T-cell (primary cell): Measurements from ENCODE around the gene SLC22A17. TPM values are rescaled to one million over a fixed set of nuclear protein-coding genes. Genes with fewer than 3 reads are reported as not detected.
A peak's percentile ranks its signal among the peaks of the same experiment; 100 is the strongest.
"Not testable (repeated sequence)": the region's sequence is repeated elsewhere in the genome, so short reads cannot be mapped to it uniquely, and the experiment has no call there.

Source experiments
- ATAC-seq, 4 experiments: fragments of 200-7000 bp in 3 of 4; fragments of 150-1000 bp in 1 of 4; cut with Tn5 transposase; replicated peaks in 1 of 4; 1 replicate in 3 of 4; 2 replicates in 1 of 4; pipeline ENCODE4 v1.10.0; 2021; ENCODE audit warnings: moderate library complexity in 3 of 4, mild to moderate bottlenecking in 2 of 4, moderate number of reproducible peaks in 1 of 4
- CTCF ChIA-PET, 2 donors: fragments of 300-600 bp; sonication (Branson Sonifier 250); formaldehyde crosslinking; loops; one replicate each; lab custom pipeline; 2022; ENCODE audit warnings: antibody characterized with exemption in 2 of 2; lab: Charles Lee
- POLR2A ChIA-PET, 2 donors: fragments of 300-600 bp; sonication (Branson Sonifier 250); formaldehyde crosslinking; loops; one replicate each; lab custom pipeline; 2022; ENCODE audit warnings: antibody characterized with exemption in 2 of 2; lab: Charles Lee
- DNase-seq, 35 experiments: peaks; one replicate each; pipeline versions ENCODE4 v3.0.0 to v3.0.0-alpha.2; 2013 to 2023
- H3K27ac ChIP-seq: one replicate; pipeline ENCODE4 v1.5.1; 2013; ENCODE audit warnings: low read length
- H3K27me3 ChIP-seq, 2 experiments: replicated peaks in 1 of 2; 1 replicate in 1 of 2; 2 replicates in 1 of 2; pipeline versions ENCODE4 v1.6.1 to v1.7.0; 2013; ENCODE audit warnings: low read length in 1 of 2, mixed read lengths in 1 of 2; ENCODE audit not compliant: control insufficient read depth in 2 of 2, insufficient read depth in 2 of 2; ENCODE audit errors: extremely low read depth in 1 of 2
- H3K36me3 ChIP-seq, 2 donors: 1 replicate in 1 of 2; 2 replicates in 1 of 2; pipeline versions ENCODE4 v1.6.1 to v1.7.0; 2013; ENCODE audit warnings: low read length in 1 of 2; ENCODE audit not compliant: control insufficient read depth in 2 of 2, insufficient read depth in 1 of 2; ENCODE audit errors: extremely low read depth in 1 of 2
- H3K4me1 ChIP-seq, 2 experiments: 1 replicate in 1 of 2; 2 replicates in 1 of 2; pipeline versions ENCODE4 v1.6.1 to v1.7.0; 2013; ENCODE audit warnings: low read length in 2 of 2, mixed read lengths in 1 of 2; ENCODE audit not compliant: insufficient read depth in 2 of 2, control insufficient read depth in 1 of 2; ENCODE audit errors: extremely low read depth in 1 of 2
- H3K4me3 ChIP-seq, 2 donors: 1 replicate in 1 of 2; 2 replicates in 1 of 2; pipeline versions ENCODE4 v1.5.1 to v1.7.0; 2013; ENCODE audit warnings: mild to moderate bottlenecking in 2 of 2, low read length in 1 of 2, moderate library complexity in 1 of 2; ENCODE audit not compliant: control insufficient read depth in 1 of 2; ENCODE audit errors: extremely low read depth in 1 of 2
- H3K9me3 ChIP-seq: 2 replicates; pipeline ENCODE4 v1.7.0; 2013
- H3K27ac Mint-ChIP-seq, 2 donors: one replicate each; pipeline ENCODE4 v1.8.0; 2020 to 2021; ENCODE audit warnings: mild to moderate bottlenecking in 2 of 2, mixed read lengths in 2 of 2
- H3K27me3 Mint-ChIP-seq, 2 donors: one replicate each; pipeline ENCODE4 v1.8.0; 2021 to 2022; ENCODE audit warnings: mixed read lengths in 2 of 2
- H3K36me3 Mint-ChIP-seq: one replicate; pipeline ENCODE4 v1.8.0; 2021; ENCODE audit warnings: mixed read lengths
- H3K4me1 Mint-ChIP-seq, 3 donors: one replicate each; pipeline ENCODE4 v1.8.0; 2020 to 2022; ENCODE audit warnings: mixed read lengths in 3 of 3, mild to moderate bottlenecking in 1 of 3
- H3K4me3 Mint-ChIP-seq, 3 donors: one replicate each; pipeline ENCODE4 v1.8.0; 2020 to 2022; ENCODE audit warnings: mild to moderate bottlenecking in 3 of 3, mixed read lengths in 3 of 3, moderate library complexity in 3 of 3
- H3K9me3 Mint-ChIP-seq, 3 donors: one replicate each; pipeline ENCODE4 v1.8.0; 2020 to 2022; ENCODE audit warnings: mixed read lengths in 3 of 3
- WGBS: methylation state at CpG from one replicate; pipeline ENCODE4 v1.1.5; 2013; ENCODE audit warnings: missing lambda C conversion rate; ENCODE audit not compliant: insufficient coverage; 5-methylcytosine and 5-hydroxymethylcytosine counted together
- total RNA-seq, 35 experiments: library from RNA in 6 of 35; stranded (reverse) in 6 of 35; fragments of 120-200 nt in 1 of 35; gene quantifications; one replicate each; pipeline versions ENCODE4 v1.2.1 to v1.2.4 and lab custom pipeline; 2013 to 2026

Gene SLC22A17
- 10 to 100 TPM; 12.0 to 19.0 (median 17.3) TPM for total RNA-seq
- total RNA-seq (2013), result 4.5 TPM
- 2.8 to 31.5 (median 15.4) reads per million in 29 experiments for total RNA-seq (lab: John Stamatoyannopoulos, UW)

- Histone ChIP-seq H3K9me3 (no peaks in the 10 kb centered on the region), H3K27ac (no peak within 1 kb of the TSS), H3K27me3 (peaks cover 4 to 37% of the 10 kb centered on the region in 2 experiments), H3K4me1 (peaks cover 0 to 11% of the 10 kb centered on the region in 2 experiments), H3K36me3 (no peaks in the 10 kb centered on the region), H3K4me3 (peak within 1 kb of the TSS; percentile 55 to 81)
- peaks cover 17 to 46% of the 10 kb centered on the region in 2 donors for H3K27me3 Mint-ChIP-seq
- CTCF ChIA-PET, result interaction anchor here in 1 of 2 donors (0.6 kb wide), 1 partner anchor 231 kb away, joined by 3 read pairs; no protein-coding TSS in a partner anchor
- peak within 1 kb of the TSS in 1 of 2 donors; percentile 17 for H3K27ac Mint-ChIP-seq
- H3K4me3 Mint-ChIP-seq, result peak within 1 kb of the TSS; percentile 77 to 81 (median 79)
- 3% methylated on average over 30 of the region's 42 CpGs for WGBS
- H3K36me3 Mint-ChIP-seq, result no peaks in the 10 kb centered on the region
- peak; percentile 14 to 74 (median 47) for DNase-seq
- peak; percentile 92 to 96 (median 94) for ATAC-seq
- POLR2A ChIA-PET, result interaction anchor here (0.6 kb wide), 2 partner anchors 50 to 238 kb away, joined by 3 to 8 read pairs; no protein-coding TSS in a partner anchor
- H3K4me1 Mint-ChIP-seq, result peaks cover 9 to 22% (median 18%) of the 10 kb centered on the region in 3 donors
- H3K9me3 Mint-ChIP-seq, result no peaks in the 10 kb centered on the region
These were observed at the start of gene SLC22A17 for GRCh38 chr14:23352506-23353432. SLC22A17 (minus strand) TSS chr14:23352887.

GRCh38 chr14:23401291-23401690 lies 48.6 kb upstream of the SLC22A17 start:
- H3K27ac Mint-ChIP-seq, result no peak overlapping the region
- Histone ChIP-seq H3K9me3 (no peaks in the 10 kb centered on the region), H3K36me3 (no peaks in the 10 kb centered on the region), H3K27me3 (peaks cover 0 to 33% of the 10 kb centered on the region in 2 experiments), H3K4me1 (no peaks in the 10 kb centered on the region), H3K4me3 (no peak overlapping the region), H3K27ac (no peak overlapping the region)
- H3K4me1 Mint-ChIP-seq, result no peaks in the 10 kb centered on the region
- ChIA-PET POLR2A (no interaction called here), CTCF (no interaction called here)
- no peaks in the 10 kb centered on the region for H3K36me3 Mint-ChIP-seq
- no peak for DNase-seq
- no peak overlapping the region for H3K4me3 Mint-ChIP-seq
- no peak for ATAC-seq
- 90% methylated on average over 2 of the region's 4 CpGs for WGBS
- H3K27me3 Mint-ChIP-seq, result peaks cover 8 to 36% of the 10 kb centered on the region in 2 donors
- H3K9me3 Mint-ChIP-seq, result no peaks in the 10 kb centered on the region

GRCh38 chr14:23400496-23401149 lies 47.9 kb upstream of the SLC22A17 start:
- H3K4me1 Mint-ChIP-seq, H3K9me3 Mint-ChIP-seq, H3K4me1 ChIP-seq, H3K9me3 ChIP-seq, H3K27ac ChIP-seq, DNase-seq, H3K4me3 ChIP-seq, H3K36me3 Mint-ChIP-seq, POLR2A ChIA-PET, ATAC-seq, H3K27ac Mint-ChIP-seq, H3K4me3 Mint-ChIP-seq, H3K36me3 ChIP-seq: not testable (repeated sequence)
- WGBS, result 67% methylated on average over 8 of the region's 16 CpGs
- peaks cover 0 to 29% of the 10 kb centered on the region in 2 experiments for H3K27me3 ChIP-seq
- CTCF ChIA-PET, result interaction anchor here in 1 of 2 donors (0.6 kb wide), 1 partner anchor 22 kb away, joined by 4 read pairs; no protein-coding TSS in a partner anchor
- peaks cover 8 to 31% of the 10 kb centered on the region in 2 donors for H3K27me3 Mint-ChIP-seq

GRCh38 chr14:23399591-23399990 lies 46.9 kb upstream of the SLC22A17 start:
- Mint-ChIP-seq H3K9me3 (no peaks in the 10 kb centered on the region), H3K4me1 (no peaks in the 10 kb centered on the region), H3K36me3 (no peaks in the 10 kb centered on the region), H3K4me3 (no peak overlapping the region), H3K27me3 (peaks cover 12 to 25% of the 10 kb centered on the region in 2 donors), H3K27ac (no peak overlapping the region)
- Histone ChIP-seq H3K36me3 (no peaks in the 10 kb centered on the region), H3K27ac (no peak overlapping the region), H3K4me3 (no peak overlapping the region), H3K9me3 (no peaks in the 10 kb centered on the region), H3K27me3 (peaks cover 0 to 20% of the 10 kb centered on the region in 2 experiments), H3K4me1 (no peaks in the 10 kb centered on the region)
- no peak for ATAC-seq
- POLR2A ChIA-PET, result no interaction called here
- WGBS, result 71% methylated on average over 2 of the region's 6 CpGs
- no peak for DNase-seq
- CTCF ChIA-PET, result interaction anchor here in 1 of 2 donors (0.6 kb wide), 1 partner anchor 18 kb away, joined by 3 read pairs; no protein-coding TSS in a partner anchor

GRCh38 chr14:23399136-23399535 lies 46.4 kb upstream of the SLC22A17 start:
- DNase-seq (no peak), ATAC-seq (no peak)
- H3K4me1 Mint-ChIP-seq, result no peaks in the 10 kb centered on the region
- no peaks in the 10 kb centered on the region for H3K4me1 ChIP-seq
- H3K4me3 ChIP-seq, result no peak overlapping the region
- H3K27me3 ChIP-seq, result peaks cover 0 to 18% of the 10 kb centered on the region in 2 experiments
- no peaks in the 10 kb centered on the region for H3K9me3 ChIP-seq
- no peaks in the 10 kb centered on the region for H3K9me3 Mint-ChIP-seq
- H3K4me3 Mint-ChIP-seq, result no peak overlapping the region
- WGBS, result no CpG with 5 or more reads among the region's 3 CpGs
- H3K27me3 Mint-ChIP-seq, result peaks cover 12 to 25% of the 10 kb centered on the region in 2 donors
- POLR2A ChIA-PET, result no interaction called here
- no peaks in the 10 kb centered on the region for H3K36me3 ChIP-seq
- H3K36me3 Mint-ChIP-seq, result no peaks in the 10 kb centered on the region
- no peak overlapping the region for H3K27ac ChIP-seq
- H3K27ac Mint-ChIP-seq, result no peak overlapping the region
- CTCF ChIA-PET, result interaction anchor here in 1 of 2 donors (0.6 kb wide), 1 partner anchor 18 kb away, joined by 3 read pairs; no protein-coding TSS in a partner anchor

- H3K4me3 Mint-ChIP-seq, result no peak overlapping the region
- ChIA-PET CTCF (no interaction called here), POLR2A (no interaction called here)
- H3K36me3 Mint-ChIP-seq, result no peaks in the 10 kb centered on the region
- H3K4me1 ChIP-seq, result no peaks in the 10 kb centered on the region
- no peak overlapping the region for H3K27ac ChIP-seq
- H3K27ac Mint-ChIP-seq, result no peak overlapping the region
- peaks cover 0 to 15% of the 10 kb centered on the region in 2 experiments for H3K27me3 ChIP-seq
- H3K9me3 Mint-ChIP-seq, result no peaks in the 10 kb centered on the region
- ATAC-seq (no peak), DNase-seq (no peak)
- H3K4me1 Mint-ChIP-seq, result no peaks in the 10 kb centered on the region
- H3K4me3 ChIP-seq, result no peak overlapping the region
- no peaks in the 10 kb centered on the region for H3K9me3 ChIP-seq
- 96% methylated on average over 3 of the region's 4 CpGs for WGBS
- no peaks in the 10 kb centered on the region for H3K36me3 ChIP-seq
- H3K27me3 Mint-ChIP-seq, result peaks cover 10 to 20% of the 10 kb centered on the region in 2 donors
These were observed 45.7 kb upstream of the SLC22A17 start for GRCh38 chr14:23398348-23398747.
